HG03175 (cell line): ENCODE results near the gene SIK1.
"Not testable (repeated sequence)": the region's sequence is repeated elsewhere in the genome, so short reads cannot be mapped to it uniquely, and the experiment has no call there.

Experiments
- ATAC-seq: cut with Tn5 transposase; IDR thresholded peaks from one replicate; pipeline ENCODE4 v1.9.1; 2021; ENCODE audit warnings: mild to moderate bottlenecking, moderate library complexity; ENCODE audit not compliant: unreplicated experiment

SIK1 gene

DNA sequence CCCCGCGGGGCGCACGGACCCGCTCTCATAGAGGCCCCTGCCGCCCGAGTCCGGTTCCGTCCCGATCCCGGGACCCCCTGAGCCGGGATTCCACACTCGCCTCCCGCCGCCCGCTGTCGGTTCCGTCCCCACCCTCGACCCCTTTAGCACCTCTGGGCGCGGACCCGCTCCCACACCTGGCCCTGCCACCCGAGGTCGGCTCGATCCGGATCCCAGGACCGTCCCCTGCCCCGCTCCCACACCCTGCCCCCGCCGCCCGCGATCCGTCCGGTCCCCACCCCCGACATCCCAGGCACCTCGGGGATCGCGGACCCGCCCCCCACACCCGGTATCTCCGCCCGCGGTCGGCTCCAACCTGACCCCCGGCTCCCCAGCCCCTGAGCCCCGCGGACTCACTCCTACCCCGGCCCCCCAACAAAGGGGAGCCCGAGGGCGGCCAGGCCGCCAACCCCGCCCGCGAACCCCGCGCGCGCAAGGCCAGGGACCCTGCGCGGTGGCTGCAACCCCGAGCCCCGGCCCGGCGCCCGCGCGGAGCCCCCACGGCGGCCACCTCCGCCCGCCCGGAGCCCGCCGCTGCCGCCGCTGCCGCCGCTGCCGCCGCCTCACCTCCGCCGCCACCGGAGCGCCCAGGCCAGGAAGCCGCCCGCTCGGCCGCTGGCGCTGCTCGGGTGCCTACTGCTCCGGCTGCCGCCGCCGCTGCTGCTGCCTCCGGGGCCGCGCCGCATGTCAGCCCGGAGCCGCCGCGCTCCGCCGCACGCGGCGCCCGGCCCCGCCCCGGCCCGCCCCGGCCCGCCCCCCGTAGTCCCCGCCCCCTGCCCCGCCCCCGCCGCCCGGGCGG is at the start of gene SIK1:
TSS of gene SIK1 (minus strand) at position 728 of the 838 bp plus-strand sequence. CDS start 953 bp downstream, outside the sequence.
- ATAC-seq, result not testable (repeated sequence)

DNA sequence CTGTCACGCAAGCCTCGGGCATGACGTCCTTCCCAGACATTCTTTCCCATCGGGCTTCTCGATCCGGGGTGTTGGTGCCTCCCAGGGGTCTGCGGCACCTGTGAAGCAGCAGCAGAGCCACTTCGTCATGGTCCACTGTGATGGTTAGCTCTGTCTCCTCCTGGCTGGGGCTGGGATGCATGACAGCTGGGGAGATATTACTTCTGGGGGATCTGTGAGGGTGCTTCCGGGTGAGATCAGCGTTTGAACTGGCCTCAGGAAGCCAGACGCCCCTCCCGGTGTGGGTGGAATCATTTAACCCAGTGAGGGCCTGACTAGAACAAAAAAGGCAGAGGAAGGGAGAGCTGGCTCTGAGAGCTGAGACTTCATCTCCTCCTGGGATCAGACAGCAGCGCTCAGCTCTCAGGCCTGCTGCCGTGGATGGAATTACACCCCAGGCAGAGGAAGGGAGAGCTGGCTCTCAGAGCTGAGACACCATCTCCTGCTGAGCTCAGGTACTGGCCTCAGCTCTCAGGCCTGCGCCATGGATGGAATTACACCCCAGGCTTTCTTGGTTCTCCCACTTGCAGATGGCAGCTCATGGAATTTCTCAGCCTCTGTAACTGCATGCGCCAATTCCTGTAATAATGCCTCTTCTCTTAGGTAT is 44.8 kb upstream of the SIK1 start:
- not testable (repeated sequence) for ATAC-seq

GRCh38 chr21:43469719-43470458 is 43.0 kb upstream of the SIK1 start:
- not testable (repeated sequence) for ATAC-seq

GRCh38 chr21:43467785-43468184 is 40.9 kb upstream of the SIK1 start:
- ATAC-seq, result no peak

GRCh38 chr21:43465159-43465558 is 38.2 kb upstream of the SIK1 start:
- ATAC-seq, result not testable (repeated sequence)

GRCh38 chr21:43463498-43464261 is 36.7 kb upstream of the SIK1 start:
- ATAC-seq, result not testable (repeated sequence)

- not testable (repeated sequence) for ATAC-seq
Observed at GRCh38 chr21:43462932-43463331, 36.0 kb upstream of the SIK1 start.

GRCh38 chr21:43460475-43460874 is 33.5 kb upstream of the SIK1 start:
- ATAC-seq, result not testable (repeated sequence)

DNA sequence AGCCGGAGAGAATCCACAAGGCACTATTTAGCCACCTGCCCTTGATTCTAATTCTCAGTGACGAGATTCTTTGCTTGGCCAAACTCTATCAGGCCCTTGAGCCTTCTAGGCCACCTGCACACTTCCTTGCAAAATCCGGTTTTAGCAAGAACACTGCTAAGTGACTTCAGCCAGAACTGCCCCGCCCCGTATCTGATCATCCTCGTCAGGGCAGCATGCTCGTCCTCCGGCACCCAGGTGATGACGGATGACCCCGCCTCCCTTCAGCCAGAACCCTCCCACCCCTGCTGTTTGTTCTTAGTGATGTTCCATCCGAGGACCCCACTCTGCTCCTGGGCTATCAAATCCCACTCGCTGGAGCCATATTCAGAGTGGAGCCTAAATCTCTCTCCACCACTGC is 32.1 kb upstream of the SIK1 start:
- not testable (repeated sequence) for ATAC-seq

GRCh38 chr21:43456616-43457314 is 29.8 kb upstream of the SIK1 start:
- ATAC-seq, result not testable (repeated sequence)

GRCh38 chr21:43455717-43456116 is 28.8 kb upstream of the SIK1 start:
- ATAC-seq, result not testable (repeated sequence)

DNA sequence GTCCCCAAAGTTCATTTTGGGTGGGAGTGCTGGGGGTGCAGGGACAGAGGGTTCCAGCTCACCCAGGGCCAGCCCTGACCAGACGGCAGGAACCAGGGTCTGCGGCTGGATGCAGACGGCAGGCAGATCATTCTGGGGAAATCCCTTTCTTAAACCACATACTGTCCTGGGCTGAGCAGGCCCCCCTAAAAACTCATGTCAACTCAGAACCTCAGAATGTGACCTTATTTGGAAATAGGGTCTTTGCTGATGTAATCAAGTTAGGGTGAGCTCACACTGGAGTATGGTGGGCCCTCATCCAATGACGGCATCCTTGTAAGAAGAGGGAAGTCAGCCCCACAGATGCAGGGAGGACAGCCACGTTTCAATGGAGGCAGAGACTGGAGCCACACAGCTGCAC is 27.2 kb upstream of the SIK1 start:
- not testable (repeated sequence) for ATAC-seq

GRCh38 chr21:43451850-43452249 is 24.9 kb upstream of the SIK1 start:
- ATAC-seq, result not testable (repeated sequence)

- ATAC-seq, result not testable (repeated sequence)
Observed at GRCh38 chr21:43450287-43450686, 23.4 kb upstream of the SIK1 start.

- not testable (repeated sequence) for ATAC-seq
Observed at GRCh38 chr21:43447353-43447977, 20.5 kb upstream of the SIK1 start.

- ATAC-seq, result not testable (repeated sequence)
Observed at GRCh38 chr21:43446277-43446932, 19.5 kb upstream of the SIK1 start.

GRCh38 chr21:43444524-43444923 is 17.6 kb upstream of the SIK1 start:
- ATAC-seq, result not testable (repeated sequence)

GRCh38 chr21:43442571-43442970 is 15.6 kb upstream of the SIK1 start:
- not testable (repeated sequence) for ATAC-seq
